ES-I3 (cell line): Measurements from ENCODE around the gene RLF.

Experiments
- H3K36me3 ChIP-seq: 2 replicates; pipeline ENCODE4 v1.6.1; 2013; ENCODE audit warnings: mild to moderate bottlenecking, low read length, control low read depth, moderate library complexity; ENCODE audit not compliant: insufficient read depth
- H3K4me1 ChIP-seq: 2 replicates; pipeline ENCODE4 v1.6.1; 2013; ENCODE audit warnings: mild to moderate bottlenecking, control low read depth, low read length; ENCODE audit not compliant: insufficient read depth
- H3K9ac ChIP-seq: 2 replicates; pipeline ENCODE4 v1.6.1; 2013; ENCODE audit warnings: low read depth, mild to moderate bottlenecking, low read length, moderate library complexity
- H3K9me3 ChIP-seq: 2 replicates; pipeline ENCODE4 v1.6.1; 2013; ENCODE audit warnings: mild to moderate bottlenecking, low read length, moderate library complexity; ENCODE audit not compliant: control insufficient read depth, insufficient read depth

RLF gene

GRCh38 chr1:40265298-40265697, 104.1 kb downstream of the RLF start:
- peaks cover 20% of the 10 kb centered on the region for H3K36me3 ChIP-seq

DNA sequence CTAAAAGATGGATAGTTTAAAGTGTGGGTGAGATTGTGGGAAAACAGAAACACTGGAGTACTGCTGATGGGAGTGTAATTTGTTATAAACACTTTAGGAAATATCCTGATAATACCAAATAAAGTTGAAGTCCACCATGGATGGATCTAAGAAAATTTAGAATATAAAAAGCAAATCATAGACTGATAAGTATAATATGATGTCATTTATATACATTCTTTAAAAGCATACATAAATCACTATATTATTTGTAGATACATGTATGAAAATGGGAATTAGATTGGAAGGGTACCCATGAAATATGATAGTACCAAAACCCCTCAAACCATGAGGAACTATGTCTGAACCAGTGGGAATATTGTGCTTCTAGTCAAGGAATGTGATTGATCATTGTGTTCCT, 104.7 kb downstream of the RLF start:
- no peaks in the 10 kb centered on the region for H3K9me3 ChIP-seq
- H3K36me3 ChIP-seq: peaks cover 20% of the 10 kb centered on the region
- H3K9ac ChIP-seq: no peak overlapping the region
- no peaks in the 10 kb centered on the region for H3K4me1 ChIP-seq

More at GRCh38 chr1:40265298-40265697, 104.1 kb downstream of the RLF start:
- Histone ChIP-seq H3K9me3 (no peaks in the 10 kb centered on the region), H3K9ac (no peak overlapping the region), H3K4me1 (no peaks in the 10 kb centered on the region)

GRCh38 chr1:40266786-40267535, 105.8 kb downstream of the RLF start:
- Histone ChIP-seq H3K36me3 (peaks cover 15% of the 10 kb centered on the region), H3K9me3 (no peaks in the 10 kb centered on the region), H3K9ac (no peak overlapping the region), H3K4me1 (no peaks in the 10 kb centered on the region)

GRCh38 chr1:40267767-40268187, 106.6 kb downstream of the RLF start:
- H3K4me1 ChIP-seq: no peaks in the 10 kb centered on the region
- H3K9me3 ChIP-seq: no peaks in the 10 kb centered on the region
- H3K9ac ChIP-seq: no peak overlapping the region
- peaks cover 17% of the 10 kb centered on the region for H3K36me3 ChIP-seq

- Histone ChIP-seq H3K9me3 (no peaks in the 10 kb centered on the region), H3K36me3 (peaks cover 15% of the 10 kb centered on the region), H3K9ac (no peak overlapping the region), H3K4me1 (no peaks in the 10 kb centered on the region)
Measured at GRCh38 chr1:40268211-40268610, 107.0 kb downstream of the RLF start.

- H3K36me3 ChIP-seq: peaks cover 19% of the 10 kb centered on the region
- no peak overlapping the region for H3K9ac ChIP-seq
- no peaks in the 10 kb centered on the region for H3K9me3 ChIP-seq
- H3K4me1 ChIP-seq: no peaks in the 10 kb centered on the region
Measured at GRCh38 chr1:40270152-40270834, 109.1 kb downstream of the RLF start.

GRCh38 chr1:40272653-40273213, 111.5 kb downstream of the RLF start:
- Histone ChIP-seq H3K4me1 (no peaks in the 10 kb centered on the region), H3K36me3 (peaks cover 19% of the 10 kb centered on the region), H3K9me3 (no peaks in the 10 kb centered on the region), H3K9ac (no peak overlapping the region)

DNA sequence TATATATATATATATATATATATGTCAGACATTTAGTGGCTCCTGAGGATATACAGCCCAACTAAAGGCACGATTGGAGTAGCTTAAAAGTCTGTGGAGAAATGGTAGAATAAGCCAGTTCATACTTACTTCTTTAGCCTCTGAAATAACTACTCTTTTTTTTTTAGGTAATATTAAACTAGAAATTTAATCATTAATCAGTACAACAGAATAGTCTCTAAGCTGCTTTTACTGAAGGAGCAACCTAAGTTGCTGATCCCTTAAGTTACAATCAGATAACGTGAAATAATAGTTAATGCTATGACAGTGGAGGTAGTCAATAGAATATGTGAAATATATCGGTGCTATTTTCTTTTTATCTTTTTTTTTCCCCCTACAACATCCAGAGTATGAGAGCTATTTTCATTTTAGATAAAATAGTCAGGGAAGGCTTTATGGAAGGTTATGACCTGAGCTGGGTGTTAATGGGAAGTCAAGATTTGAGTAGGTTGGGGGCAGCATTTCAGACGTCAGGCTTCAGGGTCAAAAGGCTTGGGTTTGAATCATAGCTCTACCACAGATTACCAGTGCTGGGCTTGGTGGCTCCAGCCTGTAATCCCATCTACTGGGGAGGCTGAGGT, 112.5 kb downstream of the RLF start:
- Histone ChIP-seq H3K9me3 (no peaks in the 10 kb centered on the region), H3K4me1 (no peaks in the 10 kb centered on the region), H3K36me3 (peaks cover 19% of the 10 kb centered on the region), H3K9ac (no peak overlapping the region)

DNA sequence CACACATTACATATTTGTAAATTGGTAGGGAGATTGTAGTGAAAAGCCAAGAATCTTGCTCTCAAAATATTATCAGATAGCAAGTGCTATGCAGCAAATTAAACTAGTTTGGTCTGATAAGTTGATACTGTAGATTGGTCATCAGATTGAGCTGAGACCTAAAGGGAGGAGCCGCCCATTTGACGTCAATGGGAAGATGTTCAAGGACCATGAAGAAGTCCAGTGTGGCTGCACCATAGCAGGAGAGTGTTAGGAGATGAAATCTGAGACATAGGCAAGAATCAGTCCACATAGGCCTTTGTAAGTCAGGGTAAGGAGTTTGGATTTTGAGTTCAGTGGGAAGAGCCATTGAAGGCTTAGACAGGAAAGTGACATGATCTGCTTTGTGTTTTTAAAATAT, 113.1 kb downstream of the RLF start:
- Histone ChIP-seq H3K4me1 (no peaks in the 10 kb centered on the region), H3K9ac (no peak overlapping the region), H3K36me3 (peaks cover 15% of the 10 kb centered on the region), H3K9me3 (no peaks in the 10 kb centered on the region)

DNA sequence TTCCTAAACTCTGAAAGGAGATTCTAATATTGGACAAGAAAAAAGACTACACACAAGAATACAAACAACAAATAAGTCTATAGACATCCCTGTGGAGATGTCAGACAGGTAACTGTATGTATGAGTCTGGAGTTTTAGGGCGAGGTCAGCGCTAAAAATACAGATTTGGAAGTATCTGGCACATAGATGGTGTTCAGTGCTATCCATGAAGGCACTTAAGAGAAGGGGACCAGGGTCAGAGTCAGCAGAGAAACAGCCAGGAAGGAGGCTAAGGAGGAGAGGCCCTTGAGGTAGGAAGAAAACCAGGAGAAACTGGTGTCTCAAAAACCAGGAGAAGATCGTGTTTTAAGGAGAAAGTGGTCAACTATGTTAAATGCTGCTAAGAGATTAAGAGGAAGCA, 114.9 kb downstream of the RLF start:
- H3K9ac ChIP-seq: no peak overlapping the region
- H3K4me1 ChIP-seq: no peaks in the 10 kb centered on the region
- H3K36me3 ChIP-seq: peaks cover 8% of the 10 kb centered on the region; the same call in 1 of the 2 replicates

GRCh38 chr1:40281853-40282252, 120.7 kb downstream of the RLF start:
- no peaks in the 10 kb centered on the region for H3K4me1 ChIP-seq
- H3K9me3 ChIP-seq: no peaks in the 10 kb centered on the region
- peaks cover 7% of the 10 kb centered on the region for H3K36me3 ChIP-seq
- no peak overlapping the region for H3K9ac ChIP-seq

More for the DNA sequence above, 114.9 kb downstream of the RLF start:
- no peaks in the 10 kb centered on the region for H3K9me3 ChIP-seq
